Subcutaneous adipose tissue (tissue), 4 donors: ENCODE data around the gene MKRN1. TPM values are rescaled to one million over a fixed set of nuclear protein-coding genes. Genes with fewer than 3 reads are reported as not detected.

Source experiments
- CTCF ChIP-seq: fragments of 450-650 bp; IDR thresholded peaks from one replicate; pipeline ENCODE4 v1.5.1; 2016; ENCODE audit warnings: low read depth, mild to moderate bottlenecking, control low read depth, antibody characterized with exemption, moderate library complexity
- total RNA-seq, 4 donors: library from RNA; depleted of rRNA; stranded (reverse); fragments of >200 nt; gene quantifications; one replicate each; pipeline ENCODE4 v1.1.0, GENCODE V29; 2016

Gene MKRN1
- total RNA-seq, 4 donors from 2014 or later, result 56.6 to 86.5 (median 77.8) TPM

DNA sequence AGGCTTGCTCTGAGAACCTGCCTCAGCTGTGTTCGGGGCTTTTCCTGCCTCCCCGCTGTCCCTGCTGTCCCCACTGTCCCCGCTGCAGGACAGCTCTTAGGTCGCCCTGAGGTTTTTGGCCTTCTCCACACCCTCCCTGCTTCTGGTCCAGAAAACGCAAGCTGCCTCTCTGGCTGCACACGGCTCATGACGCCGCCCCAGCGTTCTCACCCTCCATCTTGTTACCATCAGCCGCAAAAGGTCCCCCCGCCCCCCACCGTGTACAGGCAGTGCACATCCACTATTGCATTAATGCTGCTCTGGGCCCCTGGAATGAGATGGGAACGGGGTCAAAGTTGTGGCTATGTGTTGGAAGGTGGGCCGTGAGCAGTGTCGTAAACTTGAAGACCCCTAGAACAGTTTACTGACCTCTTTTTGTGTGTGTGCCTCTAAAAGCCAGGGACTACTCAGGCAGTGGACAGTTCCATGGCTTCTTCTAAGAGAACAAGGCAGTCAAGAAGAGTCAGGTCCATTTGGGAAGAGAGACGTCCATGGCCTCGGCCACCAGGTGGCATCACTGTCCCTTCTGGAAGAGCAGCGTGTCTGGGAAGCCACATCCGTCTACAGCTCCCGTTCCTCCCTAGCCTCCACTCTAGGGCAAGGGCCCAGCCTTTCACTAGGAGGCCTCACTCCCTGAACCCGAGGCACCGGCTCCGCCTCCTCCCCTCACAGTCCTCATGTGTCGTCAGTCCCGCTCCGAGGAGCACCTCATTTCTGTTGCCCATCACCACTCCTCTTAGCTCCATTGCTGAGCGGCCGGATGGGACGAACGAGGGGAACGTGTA, 38.5 kb upstream of the MKRN1 start:
- TF ChIP-seq CTCF, result no peak

DNA sequence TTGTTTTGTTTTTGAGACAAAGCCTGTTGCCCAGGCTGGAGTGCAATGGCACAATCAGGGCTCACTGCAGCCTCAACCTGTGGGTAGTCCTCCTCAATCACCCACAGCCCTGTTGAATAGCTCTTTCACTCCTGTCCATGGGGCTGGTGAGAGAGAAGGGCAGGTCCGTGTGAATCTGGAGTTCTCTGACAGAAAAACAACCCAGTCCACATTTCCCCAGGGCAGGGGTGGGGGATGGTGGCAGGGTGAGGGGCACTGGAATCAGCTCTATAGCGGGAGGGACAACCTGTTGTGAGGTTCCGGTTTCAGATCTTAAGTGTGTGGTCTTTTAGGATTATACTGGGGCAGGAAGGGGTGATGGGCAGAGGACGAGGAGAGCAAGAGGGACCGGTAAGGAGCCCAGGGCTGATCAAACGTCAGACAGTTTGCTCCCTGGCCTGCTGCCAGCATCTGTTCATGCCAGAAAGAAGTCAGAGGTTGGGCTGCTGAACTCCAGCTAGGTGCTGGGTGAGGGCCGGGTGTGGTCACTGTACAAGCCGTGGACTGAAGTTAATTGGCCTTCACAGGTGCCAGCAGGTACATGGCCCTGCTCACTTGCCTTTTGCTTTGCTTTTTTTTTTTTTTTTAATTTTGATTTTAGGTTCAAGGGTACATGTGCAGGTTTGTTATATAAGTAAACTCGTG, 33.2 kb upstream of the MKRN1 start:
- TF ChIP-seq CTCF, result no peak

DNA sequence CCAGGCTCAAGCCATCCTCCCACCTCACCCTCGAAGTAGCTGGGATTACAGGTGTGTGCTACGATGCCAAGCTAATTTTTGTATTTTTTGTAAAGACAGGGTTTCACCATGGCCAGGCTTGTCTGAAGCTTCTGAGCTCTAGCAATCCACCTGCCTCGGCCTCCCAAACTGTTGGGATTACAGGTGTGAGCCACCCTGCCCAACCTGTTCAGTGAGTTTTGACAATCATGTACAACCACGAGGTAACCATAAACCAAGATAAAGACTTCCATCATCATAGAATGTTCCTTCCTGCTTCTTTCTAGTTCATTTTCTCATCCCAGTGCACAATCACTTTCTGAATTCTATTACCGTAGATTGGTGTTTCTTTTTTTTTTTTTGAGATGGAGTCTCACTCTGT, 30.5 kb upstream of the MKRN1 start:
- TF ChIP-seq CTCF, result no peak

DNA sequence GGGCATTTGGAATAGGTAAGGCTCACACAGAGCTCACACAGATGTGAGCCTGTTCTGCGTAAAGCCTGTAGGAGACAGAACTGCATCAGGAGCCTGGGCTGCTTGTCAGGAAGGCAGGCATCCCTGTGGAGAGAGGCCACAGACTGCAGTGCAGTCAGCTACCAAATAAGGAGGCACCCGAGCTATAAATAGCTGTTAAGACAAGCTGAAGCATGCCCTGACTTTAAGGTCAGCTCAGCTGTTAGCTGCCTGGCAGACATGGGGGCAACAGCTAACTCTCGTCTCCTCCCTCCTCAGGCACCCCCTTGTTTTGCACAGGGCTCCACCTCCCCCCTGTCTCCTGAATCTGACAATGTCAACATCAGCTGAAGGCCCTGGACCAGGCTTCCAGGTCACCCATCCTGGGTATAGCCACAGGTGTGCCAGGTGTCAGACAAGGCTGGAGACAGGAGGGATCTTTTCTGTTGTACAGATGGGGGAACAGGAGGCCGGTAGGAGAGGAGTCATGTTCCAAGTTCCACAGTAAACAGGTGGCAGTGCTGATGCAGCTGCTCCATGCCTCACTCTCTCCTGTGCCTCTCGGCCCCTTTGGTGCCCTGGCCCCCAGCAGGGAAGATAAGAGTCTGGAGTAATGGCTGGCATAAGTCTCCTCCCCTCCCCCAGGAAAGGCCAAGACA, 27.6 kb upstream of the MKRN1 start:
- TF ChIP-seq CTCF, result no peak

GRCh38 chr7:140501966-140502365, 22.7 kb upstream of the MKRN1 start:
- TF ChIP-seq CTCF, result no peak

DNA sequence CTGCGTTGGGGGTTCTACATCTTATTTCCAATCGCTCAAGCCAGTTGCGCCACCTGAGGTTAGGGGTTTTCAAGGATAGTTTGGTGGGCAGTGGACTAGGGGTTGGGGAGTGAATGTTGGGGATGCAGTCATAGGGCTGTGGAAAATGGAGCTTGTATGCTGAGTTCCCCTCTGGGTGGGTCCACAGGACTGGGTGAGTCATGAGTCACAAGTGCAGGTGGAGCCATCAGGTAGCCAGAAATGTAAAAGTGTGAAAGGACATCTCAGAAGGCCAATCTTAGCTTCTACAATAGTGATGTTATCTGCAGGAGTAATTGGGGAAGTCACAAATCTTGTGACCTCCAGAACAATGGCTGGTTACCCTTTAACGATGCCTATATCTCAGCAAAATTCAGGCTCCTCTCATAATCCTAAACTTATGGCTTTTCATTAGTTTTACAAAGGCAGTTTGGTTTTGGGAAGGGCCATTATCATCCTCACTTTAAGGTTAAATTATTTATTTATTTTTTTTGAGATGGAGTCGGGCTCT, 18.0 kb upstream of the MKRN1 start:
- TF ChIP-seq CTCF, result no peak
